Naive thymus-derived CD4-positive, alpha-beta T cell (primary cell): Measurements from ENCODE around the gene NUP153. TPM values are rescaled to one million over a fixed set of nuclear protein-coding genes. Genes with fewer than 3 reads are reported as not detected.

ENCODE experiments used
- ATAC-seq: fragments of 150-1000 bp; cut with Tn5 transposase; 2 replicates; pipeline ENCODE4 v1.10.0; 2021; ENCODE audit warnings: mild to moderate bottlenecking, moderate library complexity
- CTCF ChIA-PET: fragments of 350-600 bp; sonication (Branson Sonifier 250); formaldehyde crosslinking; loops from one replicate; lab custom pipeline; 2021; ENCODE audit warnings: antibody characterized with exemption; lab: Charles Lee
- POLR2A ChIA-PET: fragments of 350-600 bp; sonication (Branson Sonifier 250); formaldehyde crosslinking; loops from one replicate; lab custom pipeline; 2021; ENCODE audit warnings: antibody characterized with exemption, inconsistent platforms; lab: Charles Lee
- DNase-seq, 9 donors: peaks; one replicate each; pipeline versions ENCODE4 v3.0.0 to v3.0.0-alpha.2; 2020 to 2022; ENCODE audit warnings: mixed read lengths in 1 of 9
- H3K27ac ChIP-seq: one replicate; pipeline ENCODE4 v1.7.0; 2013; ENCODE audit warnings: mild to moderate bottlenecking, low read depth, low read length, moderate library complexity
- H3K27me3 ChIP-seq, 2 donors: one replicate each; pipeline ENCODE4 v1.7.0; 2013; ENCODE audit warnings: low read length in 2 of 2, mild to moderate bottlenecking in 2 of 2, moderate library complexity in 2 of 2; ENCODE audit not compliant: control insufficient read depth in 2 of 2, insufficient read depth in 2 of 2
- H3K36me3 ChIP-seq, 3 experiments: 1 replicate in 2 of 3; 2 replicates in 1 of 3; pipeline ENCODE4 v1.7.0; 2013; ENCODE audit warnings: low read length in 3 of 3, mild to moderate bottlenecking in 3 of 3, moderate library complexity in 1 of 3; ENCODE audit not compliant: insufficient read depth in 3 of 3, control insufficient read depth in 2 of 3
- H3K4me1 ChIP-seq, 2 donors: one replicate each; pipeline ENCODE4 v1.7.0; 2013; ENCODE audit warnings: low read length in 2 of 2, mild to moderate bottlenecking in 2 of 2, moderate library complexity in 1 of 2; ENCODE audit not compliant: control insufficient read depth in 2 of 2, insufficient read depth in 2 of 2
- H3K4me3 ChIP-seq: 2 replicates; pipeline ENCODE4 v1.7.0; 2013; ENCODE audit warnings: mild to moderate bottlenecking, low read length
- H3K9me3 ChIP-seq, 3 experiments: 1 replicate in 2 of 3; 2 replicates in 1 of 3; pipeline ENCODE4 v1.7.0; 2013; ENCODE audit warnings: low read length in 3 of 3; ENCODE audit not compliant: control insufficient read depth in 2 of 3
- H3K27ac Mint-ChIP-seq, 9 donors: one replicate each; pipeline ENCODE4 v1.8.0; 2020 to 2022; ENCODE audit warnings: mixed read lengths in 9 of 9, mild to moderate bottlenecking in 8 of 9, moderate library complexity in 5 of 9, inconsistent platforms in 2 of 9
- H3K27me3 Mint-ChIP-seq, 5 donors: one replicate each; pipeline ENCODE4 v1.8.0; 2021 to 2022; ENCODE audit warnings: mixed read lengths in 5 of 5, mild to moderate bottlenecking in 1 of 5
- H3K36me3 Mint-ChIP-seq, 5 donors: one replicate each; pipeline ENCODE4 v1.8.0; 2020 to 2022; ENCODE audit warnings: mixed read lengths in 5 of 5, mild to moderate bottlenecking in 3 of 5, inconsistent platforms in 1 of 5
- H3K4me1 Mint-ChIP-seq, 7 donors: one replicate each; pipeline ENCODE4 v1.8.0; 2020 to 2022; ENCODE audit warnings: mixed read lengths in 7 of 7, mild to moderate bottlenecking in 3 of 7, inconsistent platforms in 1 of 7
- H3K4me3 Mint-ChIP-seq, 10 donors: one replicate each; pipeline ENCODE4 v1.8.0; 2020 to 2022; ENCODE audit warnings: mild to moderate bottlenecking in 10 of 10, mixed read lengths in 10 of 10, moderate library complexity in 6 of 10, inconsistent platforms in 2 of 10
- H3K9me3 Mint-ChIP-seq, 11 donors: one replicate each; pipeline ENCODE4 v1.8.0; 2020 to 2022; ENCODE audit warnings: mixed read lengths in 11 of 11, mild to moderate bottlenecking in 4 of 11, inconsistent platforms in 1 of 11, moderate library complexity in 1 of 11
- intact Hi-C, 2 donors: fragments of 100-400 bp; cut with micrococcal nuclease; formaldehyde crosslinking; loops; one replicate each; pipeline ENCODE4 v1.15.1; 2023
- polyA plus RNA-seq, 2 donors: library from polyadenylated mRNA; unstranded; fragments of 300-500 nt; fragmentation: Illumina TruSeq; gene quantifications; one replicate each; pipeline ENCODE4 v1.2.3, GENCODE V29; 2021
- total RNA-seq, 6 experiments: library from RNA in 5 of 6; stranded (reverse) in 5 of 6; gene quantifications; 1 replicate in 5 of 6; 2 replicates in 1 of 6; pipeline ENCODE4 v1.2.3 and lab custom pipeline; 2021 to 2026

NUP153 gene
- total and polyA plus RNA-seq, 7 experiments from 2014 or later: 2.5 to 90.9 (median 48.7) TPM

GRCh38 chr6:17673543-17674254, 33.0 kb downstream of the NUP153 start:
- H3K27ac Mint-ChIP-seq: peak overlapping the region in 1 of 9 donors; percentile 55
- POLR2A ChIA-PET: no interaction called here

DNA sequence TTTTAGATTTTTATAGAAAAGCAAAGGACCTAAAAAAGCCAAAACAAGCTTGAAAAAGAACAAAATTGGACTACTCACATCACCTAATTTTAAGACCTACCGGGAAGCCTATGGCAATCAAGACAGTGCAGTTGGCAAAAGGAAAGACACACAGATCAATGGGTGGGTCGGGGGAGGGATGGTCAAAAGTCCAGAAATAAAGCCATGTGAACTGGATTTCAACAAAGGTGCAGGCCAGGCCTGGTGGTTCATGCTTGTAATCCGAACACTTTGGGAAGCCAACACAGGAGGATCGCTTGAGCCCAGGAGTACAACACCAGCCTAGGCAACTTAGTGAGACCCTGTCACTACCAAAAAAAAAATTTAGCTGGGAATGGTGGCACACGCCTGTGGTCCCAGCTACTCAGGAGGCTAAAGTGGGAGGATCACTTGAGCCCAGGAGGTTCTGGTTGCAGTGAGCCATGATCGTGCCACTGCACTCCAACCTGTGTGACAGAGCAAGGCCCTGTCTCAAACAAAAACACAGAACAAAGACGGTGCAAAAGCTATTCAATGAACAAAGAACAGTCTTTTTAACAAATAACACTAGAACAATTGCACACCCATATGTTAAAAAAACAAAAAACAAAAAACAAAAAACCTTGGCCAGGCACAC, 34.5 kb downstream of the NUP153 start:
- CTCF ChIA-PET: no interaction called here
- H3K27me3 ChIP-seq: no peaks in the 10 kb centered on the region
- no peak for ATAC-seq
- POLR2A ChIA-PET: no interaction called here
- H3K4me1 ChIP-seq: no peaks in the 10 kb centered on the region
- no peaks in the 10 kb centered on the region for H3K9me3 ChIP-seq
- H3K36me3 Mint-ChIP-seq: peaks cover 6 to 53% (median 45%) of the 10 kb centered on the region in 5 donors
- H3K9me3 Mint-ChIP-seq: no peaks in the 10 kb centered on the region
- no peak overlapping the region for H3K4me3 ChIP-seq
- DNase-seq: no peak
- H3K27ac Mint-ChIP-seq: peak overlapping the region in 2 of 9 donors; percentile 23 to 48
- H3K36me3 ChIP-seq: peaks cover 0 to 61% (median 20%) of the 10 kb centered on the region in 3 experiments
- no peak overlapping the region for H3K27ac ChIP-seq
- intact Hi-C loops: loop anchor here in 1 of 2 donors (5.0 kb wide), 1 partner anchor 35 kb away; the partner anchor contains the start of gene NUP153
- H3K4me1 Mint-ChIP-seq: peaks cover 0 to 25% (median 9%) of the 10 kb centered on the region in 7 donors
- H3K27me3 Mint-ChIP-seq: no peaks in the 10 kb centered on the region
- H3K4me3 Mint-ChIP-seq: no peak overlapping the region

More at GRCh38 chr6:17673543-17674254, 33.0 kb downstream of the NUP153 start:
- Histone ChIP-seq H3K4me3 (no peak overlapping the region), H3K4me1 (peaks cover 4 to 6% of the 10 kb centered on the region in 2 donors), H3K27ac (no peak overlapping the region), H3K27me3 (no peaks in the 10 kb centered on the region), H3K9me3 (no peaks in the 10 kb centered on the region), H3K36me3 (peaks cover 0 to 53% (median 20%) of the 10 kb centered on the region in 3 experiments)
- intact Hi-C loops: loop anchor here in 1 of 2 donors (1.0 to 5.0 kb wide), 2 partner anchors 34 to 89 kb away; partner anchors contain the start of gene NUP153
- Mint-ChIP-seq H3K27me3 (no peaks in the 10 kb centered on the region), H3K4me1 (peaks cover 0 to 30% (median 24%) of the 10 kb centered on the region in 7 donors), H3K4me3 (no peak overlapping the region), H3K36me3 (peaks cover 6 to 47% (median 41%) of the 10 kb centered on the region in 5 donors), H3K9me3 (no peaks in the 10 kb centered on the region)
- CTCF ChIA-PET: no interaction called here
- DNase-seq: no peak
- peak; percentile 38 for ATAC-seq

DNA sequence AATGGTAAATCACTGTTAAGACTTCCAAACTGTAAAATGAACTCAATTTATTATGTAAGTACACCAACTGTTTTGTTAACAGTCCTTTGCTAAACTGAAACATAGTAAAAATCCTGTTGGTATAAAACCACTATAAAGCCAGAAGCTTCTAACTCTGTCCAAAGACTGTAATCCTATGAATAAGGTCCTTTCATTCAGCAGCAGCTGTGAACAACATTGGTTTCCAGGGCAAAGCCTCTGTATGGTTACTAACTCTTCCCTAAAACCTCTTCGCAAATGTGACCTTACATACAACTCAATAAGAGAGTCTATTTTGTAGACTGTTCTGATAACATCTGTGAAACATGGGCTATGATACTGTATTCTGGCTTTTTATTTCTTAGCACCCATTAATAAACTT, 40.1 kb downstream of the NUP153 start:
- peaks cover 11 to 39% (median 27%) of the 10 kb centered on the region in 7 donors for H3K4me1 Mint-ChIP-seq
- ChIA-PET POLR2A (no interaction called here), CTCF (no interaction called here)
- intact Hi-C loops: no loop called here
- Histone ChIP-seq H3K27me3 (no peaks in the 10 kb centered on the region), H3K4me1 (peaks cover 0 to 13% of the 10 kb centered on the region in 2 donors), H3K36me3 (peaks cover 0 to 49% (median 7%) of the 10 kb centered on the region in 3 experiments), H3K9me3 (no peaks in the 10 kb centered on the region), H3K27ac (no peak overlapping the region), H3K4me3 (no peak overlapping the region)
- H3K27me3 Mint-ChIP-seq: no peaks in the 10 kb centered on the region
- no peaks in the 10 kb centered on the region for H3K9me3 Mint-ChIP-seq
- DNase-seq (no peak), ATAC-seq (no peak)
- peaks cover 12 to 63% (median 51%) of the 10 kb centered on the region in 5 donors for H3K36me3 Mint-ChIP-seq
- H3K27ac Mint-ChIP-seq: peak overlapping the region in 5 of 9 donors; percentile 13 to 92 (median 72)
- H3K4me3 Mint-ChIP-seq: peak overlapping the region in 1 of 10 donors; percentile 8

- H3K27me3 ChIP-seq: no peaks in the 10 kb centered on the region
- no peaks in the 10 kb centered on the region for H3K9me3 ChIP-seq
- CTCF ChIA-PET: interaction anchor here (0.6 kb wide), 1 partner anchor 81 kb away, joined by 3 read pairs; no protein-coding TSS in a partner anchor
- POLR2A ChIA-PET: no interaction called here
- peaks cover 11 to 34% (median 27%) of the 10 kb centered on the region in 7 donors for H3K4me1 Mint-ChIP-seq
- H3K4me1 ChIP-seq: peaks cover 0 to 13% of the 10 kb centered on the region in 2 donors
- H3K27ac ChIP-seq: no peak overlapping the region
- intact Hi-C loops: loop anchor here in 1 of 2 donors (1.0 kb wide), 1 partner anchor 11 kb away; no protein-coding TSS in a partner anchor
- DNase-seq (no peak), ATAC-seq (peak; percentile 23)
- H3K36me3 Mint-ChIP-seq: peaks cover 9 to 63% (median 47%) of the 10 kb centered on the region in 5 donors
- no peaks in the 10 kb centered on the region for H3K27me3 Mint-ChIP-seq
- H3K9me3 Mint-ChIP-seq: no peaks in the 10 kb centered on the region
- peaks cover 0 to 52% (median 6%) of the 10 kb centered on the region in 3 experiments for H3K36me3 ChIP-seq
- peak overlapping the region in 1 of 10 donors; percentile 64 for H3K4me3 Mint-ChIP-seq
- peak overlapping the region in 6 of 9 donors; percentile 8 to 88 (median 57) for H3K27ac Mint-ChIP-seq
- H3K4me3 ChIP-seq: no peak overlapping the region
These were observed 41.6 kb downstream of the NUP153 start for GRCh38 chr6:17665132-17665531.

GRCh38 chr6:17663226-17663625, 43.5 kb downstream of the NUP153 start:
- ChIA-PET POLR2A (no interaction called here), CTCF (no interaction called here)
- intact Hi-C loops: loop anchor here in 1 of 2 donors (5.0 kb wide), 2 partner anchors 36 to 61 kb away; partner anchors contain the start of gene FAM8A1
- Histone ChIP-seq H3K4me3 (no peak overlapping the region), H3K27ac (no peak overlapping the region), H3K36me3 (peaks cover 0 to 56% (median 6%) of the 10 kb centered on the region in 3 experiments), H3K27me3 (no peaks in the 10 kb centered on the region), H3K4me1 (peaks cover 0 to 13% of the 10 kb centered on the region in 2 donors), H3K9me3 (no peaks in the 10 kb centered on the region)
- H3K27me3 Mint-ChIP-seq: no peaks in the 10 kb centered on the region
- ATAC-seq (no peak), DNase-seq (no peak)
- peaks cover 9 to 66% (median 42%) of the 10 kb centered on the region in 5 donors for H3K36me3 Mint-ChIP-seq
- peaks cover 12 to 36% (median 27%) of the 10 kb centered on the region in 7 donors for H3K4me1 Mint-ChIP-seq
- H3K9me3 Mint-ChIP-seq: no peaks in the 10 kb centered on the region
- H3K27ac Mint-ChIP-seq: peak overlapping the region in 3 of 9 donors; percentile 1 to 68 (median 54)
- H3K4me3 Mint-ChIP-seq: no peak overlapping the region

- DNase-seq (no peak), ATAC-seq (no peak)
- Histone ChIP-seq H3K36me3 (peaks cover 0 to 53% (median 6%) of the 10 kb centered on the region in 3 experiments), H3K9me3 (no peaks in the 10 kb centered on the region), H3K27me3 (no peaks in the 10 kb centered on the region), H3K27ac (no peak overlapping the region), H3K4me3 (no peak overlapping the region), H3K4me1 (peaks cover 0 to 13% of the 10 kb centered on the region in 2 donors)
- Mint-ChIP-seq H3K27me3 (no peaks in the 10 kb centered on the region), H3K36me3 (peaks cover 9 to 67% (median 39%) of the 10 kb centered on the region in 5 donors), H3K9me3 (no peaks in the 10 kb centered on the region), H3K4me1 (peaks cover 12 to 40% (median 27%) of the 10 kb centered on the region in 7 donors), H3K4me3 (no peak overlapping the region), H3K27ac (peak overlapping the region in 5 of 9 donors; percentile 8 to 57 (median 53))
- intact Hi-C loops: loop anchor here in 1 of 2 donors (5.0 kb wide), 2 partner anchors 35 to 60 kb away; partner anchors contain the start of gene FAM8A1
- POLR2A ChIA-PET: no interaction called here
- CTCF ChIA-PET: no interaction called here
These were observed 44.1 kb downstream of the NUP153 start for GRCh38 chr6:17662585-17662984.
